B cell (primary cell): Measurements from ENCODE around the gene HOXA5.

ENCODE experiments used
- CTCF ChIP-seq: fragments of 200-600 bp; IDR thresholded peaks from one replicate; pipeline ENCODE4 v1.8.0; 2022; ENCODE audit warnings: antibody characterized with exemption, mild to moderate bottlenecking
- EZH2 ChIP-seq: IDR thresholded peaks from 2 replicates; pipeline ENCODE4 v1.6.1; 2012; ENCODE audit warnings: borderline replicate concordance, low read depth, mild to moderate bottlenecking, moderate library complexity, low read length; ENCODE audit not compliant: insufficient read depth, poor library complexity, severe bottlenecking

DNA sequence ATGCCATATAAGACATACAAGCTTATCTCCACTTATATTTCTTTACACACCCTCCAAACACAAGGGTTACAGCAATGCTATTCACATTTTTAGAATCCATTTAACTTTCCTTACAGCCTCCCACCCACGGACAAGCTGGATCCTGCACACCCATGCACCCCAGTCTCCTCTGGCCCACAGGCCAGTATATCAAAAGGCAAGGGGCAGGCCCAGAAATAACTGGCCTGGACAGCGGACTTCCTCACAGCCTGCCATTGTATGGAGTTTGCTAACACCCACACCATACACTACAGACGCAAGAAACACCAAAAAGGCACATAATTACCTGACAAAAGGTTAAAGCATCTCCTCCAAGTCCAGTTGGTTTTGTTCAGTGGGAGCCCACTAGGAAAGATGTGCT, 24.9 kb downstream of the HOXA5 start:
- TF ChIP-seq CTCF (no peak), EZH2 (no peak)
